ENCODE results near the gene UGT1A8.

The UGT1A8 gene

DNA sequence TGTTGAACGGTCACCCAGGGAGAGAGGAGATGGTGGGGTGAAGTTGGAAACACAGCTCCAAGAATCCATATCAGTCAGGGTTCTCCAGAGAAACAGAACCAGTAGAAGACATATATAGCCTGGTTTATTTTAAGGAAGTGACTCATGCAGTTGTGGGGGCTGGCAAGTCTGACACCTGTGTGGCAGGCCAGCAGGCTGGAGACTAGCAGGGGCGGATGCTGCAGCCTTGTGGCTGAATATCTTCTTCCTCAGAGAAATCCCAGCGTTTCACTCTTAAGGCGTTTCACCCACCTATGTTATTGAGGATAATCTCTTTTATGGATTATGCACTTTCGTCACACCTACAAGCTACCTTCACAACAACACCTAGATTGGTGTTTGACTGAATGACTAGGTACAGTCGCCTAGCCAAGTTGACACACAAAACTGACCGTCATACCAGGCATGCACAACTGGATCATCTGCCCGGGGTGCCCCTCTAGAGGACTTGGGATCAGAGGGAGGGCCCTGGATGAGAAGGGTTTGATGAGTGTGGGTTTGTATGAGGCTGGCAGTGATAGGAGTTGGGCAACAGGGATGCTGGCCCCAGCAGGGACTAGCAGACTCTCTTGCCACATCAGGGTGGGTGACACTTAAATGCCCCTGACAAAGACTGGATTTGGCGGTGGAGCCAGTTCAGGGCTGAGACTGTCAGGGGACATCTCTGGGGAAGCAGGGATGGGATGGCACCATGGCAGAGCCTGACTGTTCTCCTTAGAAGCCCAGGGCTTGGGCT is 184.1 kb downstream of the UGT1A8 start:
- TF ChIP-seq GATA3 (IDR thresholded peaks at IDR 0.05; ENCODE audit: low read depth, low read length) (no peak), GATA2 (IDR thresholded peaks at IDR 0.05; ENCODE audit: low read depth, low read length) (no peak)

DNA sequence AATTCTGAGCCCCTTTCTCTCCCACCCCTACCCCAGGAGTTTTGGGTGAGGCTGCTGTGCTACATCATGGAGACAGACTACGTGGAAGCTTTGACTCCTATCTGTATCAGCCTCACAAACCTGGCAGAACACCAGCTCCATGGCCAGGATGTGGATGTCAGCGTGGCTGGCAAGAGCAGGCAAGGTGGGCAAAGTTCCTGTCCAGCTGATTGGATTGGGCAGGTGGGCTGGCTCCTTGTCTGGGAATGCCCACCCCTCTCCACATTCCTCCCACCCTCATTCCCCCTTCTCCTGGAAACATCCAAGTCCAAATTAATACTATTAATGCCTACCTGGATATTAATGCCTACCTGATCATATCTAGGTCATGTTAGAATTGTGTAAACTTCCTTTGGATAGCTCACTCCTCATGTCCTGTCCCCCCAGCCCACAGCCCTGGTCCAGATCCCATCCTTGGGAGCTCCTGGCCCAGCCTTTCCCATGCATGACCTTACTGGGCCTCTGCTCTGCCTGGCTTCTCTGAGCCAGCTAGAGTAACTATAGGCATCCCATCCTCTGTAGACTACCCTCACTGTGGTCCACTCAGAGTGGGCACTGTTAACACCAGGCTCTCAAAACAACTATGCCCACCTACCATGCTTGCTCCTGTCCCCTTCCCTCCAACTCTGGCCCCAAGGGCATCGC is 184.8 kb downstream of the UGT1A8 start:
- TF ChIP-seq GATA3 (IDR thresholded peaks at IDR 0.05; ENCODE audit: low read depth, low read length) (no peak), GATA2 (IDR thresholded peaks at IDR 0.05; ENCODE audit: low read depth, low read length) (no peak)

DNA sequence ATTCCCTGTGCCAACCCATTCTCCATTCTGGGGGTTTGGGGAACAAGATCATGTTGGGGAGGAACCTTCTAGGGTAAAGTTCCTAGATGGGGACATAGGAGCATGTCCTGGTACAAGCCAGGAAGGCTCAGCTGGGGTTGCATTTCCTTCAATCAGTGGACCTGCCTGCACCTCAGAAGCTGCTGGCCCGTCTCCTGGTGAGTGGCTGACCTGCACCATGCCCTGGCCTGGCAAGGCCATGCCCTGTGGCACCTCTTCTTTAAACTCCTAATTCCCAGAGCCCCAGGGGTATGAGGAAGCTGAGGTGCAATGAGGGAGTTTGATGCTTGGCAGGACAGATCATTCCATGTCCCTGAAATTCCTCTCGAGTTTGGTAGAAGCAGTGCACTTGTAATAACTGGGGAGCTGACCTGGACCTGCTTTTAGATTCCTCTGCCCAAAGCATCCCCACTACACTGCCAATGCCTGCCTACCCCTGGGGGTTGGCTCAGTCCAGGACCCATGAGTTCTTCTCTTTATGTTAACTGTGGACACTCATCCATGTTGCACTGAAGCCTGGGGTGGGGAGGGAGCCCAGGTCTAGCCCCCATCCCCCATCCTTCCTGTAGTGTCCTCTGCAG is 186.0 kb downstream of the UGT1A8 start:
- TF ChIP-seq GATA3 (IDR thresholded peaks at IDR 0.05; ENCODE audit: low read depth, low read length) (no peak), GATA2 (IDR thresholded peaks at IDR 0.05; ENCODE audit: low read depth, low read length) (no peak)

DNA sequence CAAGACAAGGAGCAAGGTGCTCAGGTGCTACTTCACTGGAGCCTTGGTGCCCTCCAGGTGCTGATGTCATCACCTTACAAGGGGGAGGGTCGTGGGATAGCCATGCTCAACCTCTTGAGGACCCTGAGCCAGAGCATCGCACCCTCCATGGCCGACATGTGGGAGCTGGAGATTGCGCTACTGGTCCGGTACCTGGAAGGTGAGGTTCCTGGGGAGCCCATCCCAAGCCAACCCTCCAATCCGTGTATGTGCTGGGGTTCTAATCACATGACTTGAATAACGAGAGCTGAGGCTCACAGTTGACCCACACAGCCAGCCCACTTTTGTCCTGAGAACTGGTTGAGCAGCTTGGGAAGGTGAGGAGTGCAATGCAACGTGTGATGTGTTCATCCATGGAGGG is 186.6 kb downstream of the UGT1A8 start:
- TF ChIP-seq GATA2 (IDR thresholded peaks at IDR 0.05; ENCODE audit: low read depth, low read length) (no peak), GATA3 (IDR thresholded peaks at IDR 0.05; ENCODE audit: low read depth, low read length) (no peak)

DNA sequence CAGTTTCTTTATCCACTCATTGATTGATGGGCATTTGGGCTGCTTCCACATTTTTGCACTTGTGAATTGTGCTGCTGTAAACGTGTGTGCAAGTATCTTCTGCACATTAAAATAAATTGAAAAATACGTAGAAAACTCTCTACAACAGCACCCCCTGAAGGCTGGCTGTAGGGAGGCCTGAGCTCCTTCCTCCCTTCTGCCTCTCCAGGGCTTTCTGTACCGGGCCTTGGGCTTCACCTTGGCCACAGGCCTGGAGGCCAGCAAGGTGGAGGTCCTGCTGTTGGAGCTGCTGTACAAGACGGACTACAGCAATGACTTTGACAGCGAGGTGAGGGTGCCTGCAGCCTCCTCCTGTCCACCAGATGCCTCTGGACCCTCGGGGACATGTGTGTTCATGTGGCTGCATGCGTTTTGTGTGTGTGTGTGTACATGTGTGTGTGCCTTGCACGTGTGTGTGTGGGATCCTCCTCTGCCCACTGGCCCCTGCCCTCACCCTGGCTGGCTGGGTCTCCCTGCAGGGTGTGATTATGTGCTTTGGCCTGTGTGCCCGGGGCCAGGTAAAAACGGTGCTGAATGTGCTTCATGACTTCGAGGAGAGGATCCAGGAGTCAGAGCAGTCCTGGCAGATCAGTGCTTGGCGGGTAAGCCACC is 189.9 kb downstream of the UGT1A8 start:
- TF ChIP-seq GATA2 (IDR thresholded peaks at IDR 0.05; ENCODE audit: low read depth, low read length) (no peak), GATA3 (IDR thresholded peaks at IDR 0.05; ENCODE audit: low read depth, low read length) (no peak)

DNA sequence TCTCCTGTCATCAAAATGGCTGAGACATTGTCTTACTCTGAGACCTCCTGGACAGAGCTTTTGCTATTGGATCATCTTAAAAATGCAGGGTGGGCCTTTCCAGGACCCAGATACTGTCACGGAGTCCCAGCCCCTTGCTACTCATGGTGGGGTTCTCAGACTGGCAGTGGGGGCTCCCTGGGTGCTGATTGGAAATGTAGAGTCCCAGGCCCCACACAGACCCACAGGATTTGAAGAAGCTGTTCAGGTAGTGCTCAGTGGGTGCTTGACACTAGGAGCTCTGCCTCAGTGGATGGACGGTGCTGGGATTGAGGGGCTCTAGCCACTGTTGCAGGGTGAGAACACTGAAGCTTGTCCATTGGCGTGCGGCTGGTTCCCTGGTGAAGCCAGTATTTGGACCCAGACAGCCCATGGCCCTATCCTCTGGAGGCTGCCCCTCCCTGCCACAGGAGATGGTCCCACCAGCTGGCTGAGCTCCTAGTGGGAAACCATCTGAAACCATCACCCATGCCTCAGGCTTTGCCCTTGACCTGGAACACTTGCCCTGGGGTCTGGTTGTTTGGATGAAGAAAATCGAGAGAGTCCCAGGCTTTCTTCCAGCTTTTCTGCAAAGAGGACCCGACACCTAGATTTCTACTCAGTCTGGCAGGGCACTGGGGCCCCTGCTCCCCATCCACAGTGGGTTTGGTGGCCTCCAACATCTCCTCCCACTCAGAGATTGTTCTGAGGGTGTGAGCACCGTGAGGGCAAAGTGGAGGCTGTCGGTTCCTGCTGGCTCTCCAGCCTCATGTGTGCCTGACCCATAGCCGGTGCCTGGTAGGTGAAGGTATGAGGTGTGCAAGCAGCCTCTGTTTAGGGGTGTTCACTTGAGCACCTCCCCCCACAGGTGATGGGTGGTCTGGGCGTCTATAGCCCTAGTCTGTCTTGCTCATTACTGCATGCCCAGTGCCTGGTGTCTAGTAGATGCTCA is 190.8 kb downstream of the UGT1A8 start:
- TF ChIP-seq GATA2 (IDR thresholded peaks at IDR 0.05; ENCODE audit: low read depth, low read length) (no peak), GATA3 (IDR thresholded peaks at IDR 0.05; ENCODE audit: low read depth, low read length) (no peak)

DNA sequence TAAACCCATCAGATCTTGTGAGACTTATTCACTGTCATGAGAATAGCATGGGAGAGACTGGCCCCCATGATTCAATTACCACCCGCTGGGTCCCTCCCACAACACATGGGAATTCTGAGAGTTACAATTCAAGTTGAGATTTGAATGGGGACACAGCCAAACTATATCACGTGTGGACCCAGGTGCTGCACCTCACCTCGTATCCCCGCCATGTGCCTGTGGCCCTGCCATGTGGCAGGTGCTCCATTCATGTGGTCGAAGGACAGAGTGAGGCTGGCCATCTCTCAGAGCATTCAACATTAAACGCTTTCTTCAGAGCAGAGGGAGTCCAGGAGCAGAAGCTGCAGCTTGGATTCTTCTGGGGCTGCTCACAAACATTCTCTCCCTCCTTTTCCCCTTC is 193.0 kb downstream of the UGT1A8 start:
- no peak for TF ChIP-seq GATA3 (IDR thresholded peaks at IDR 0.05; ENCODE audit: low read depth, low read length)

DNA sequence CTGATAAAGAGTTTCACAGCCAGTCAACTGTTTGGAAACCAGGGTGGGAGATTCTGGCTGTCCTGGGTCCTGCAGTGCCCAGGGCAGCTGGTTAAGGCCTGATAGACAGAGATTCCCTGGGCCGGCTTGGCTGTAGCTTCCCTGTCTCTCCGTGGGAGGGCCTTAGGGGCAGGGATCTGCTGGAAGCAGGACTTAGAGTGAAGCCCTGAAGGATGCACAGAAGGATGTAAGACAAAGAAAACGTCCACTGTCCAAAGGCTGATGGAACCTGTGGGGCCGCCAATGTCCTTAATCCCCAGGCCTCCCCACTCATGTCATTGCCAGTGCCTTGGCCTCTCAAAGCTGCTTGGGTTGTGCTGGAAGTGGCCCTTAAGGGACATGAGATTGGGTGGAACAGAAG is 193.7 kb downstream of the UGT1A8 start:
- TF ChIP-seq GATA2 (IDR thresholded peaks at IDR 0.05; ENCODE audit: low read depth, low read length), result no peak
- TF ChIP-seq GATA3 (IDR thresholded peaks at IDR 0.05; ENCODE audit: low read depth, low read length), result no peak

DNA sequence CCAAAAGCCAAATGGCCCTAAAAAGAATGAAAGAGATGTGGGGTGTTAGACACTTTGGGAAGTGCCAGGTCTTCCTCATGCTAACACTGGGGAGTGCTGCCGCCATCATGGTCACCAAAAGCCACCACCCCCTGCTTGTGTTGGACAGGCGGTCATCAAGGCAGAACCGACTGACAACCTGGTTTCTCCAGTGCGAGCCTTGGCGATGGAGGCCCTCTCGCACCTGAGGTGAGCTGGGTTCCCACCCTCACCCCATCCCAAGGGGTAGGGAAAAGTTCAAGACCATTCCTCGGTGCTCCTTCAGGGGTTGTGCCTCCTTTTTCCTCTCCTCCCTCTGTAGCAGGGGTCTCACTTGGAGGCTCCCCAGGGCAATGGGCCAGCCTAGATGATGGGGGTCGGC is 194.3 kb downstream of the UGT1A8 start:
- TF ChIP-seq GATA3 (IDR thresholded peaks at IDR 0.05; ENCODE audit: low read depth, low read length) (no peak), GATA2 (IDR thresholded peaks at IDR 0.05; ENCODE audit: low read depth, low read length) (no peak)

DNA sequence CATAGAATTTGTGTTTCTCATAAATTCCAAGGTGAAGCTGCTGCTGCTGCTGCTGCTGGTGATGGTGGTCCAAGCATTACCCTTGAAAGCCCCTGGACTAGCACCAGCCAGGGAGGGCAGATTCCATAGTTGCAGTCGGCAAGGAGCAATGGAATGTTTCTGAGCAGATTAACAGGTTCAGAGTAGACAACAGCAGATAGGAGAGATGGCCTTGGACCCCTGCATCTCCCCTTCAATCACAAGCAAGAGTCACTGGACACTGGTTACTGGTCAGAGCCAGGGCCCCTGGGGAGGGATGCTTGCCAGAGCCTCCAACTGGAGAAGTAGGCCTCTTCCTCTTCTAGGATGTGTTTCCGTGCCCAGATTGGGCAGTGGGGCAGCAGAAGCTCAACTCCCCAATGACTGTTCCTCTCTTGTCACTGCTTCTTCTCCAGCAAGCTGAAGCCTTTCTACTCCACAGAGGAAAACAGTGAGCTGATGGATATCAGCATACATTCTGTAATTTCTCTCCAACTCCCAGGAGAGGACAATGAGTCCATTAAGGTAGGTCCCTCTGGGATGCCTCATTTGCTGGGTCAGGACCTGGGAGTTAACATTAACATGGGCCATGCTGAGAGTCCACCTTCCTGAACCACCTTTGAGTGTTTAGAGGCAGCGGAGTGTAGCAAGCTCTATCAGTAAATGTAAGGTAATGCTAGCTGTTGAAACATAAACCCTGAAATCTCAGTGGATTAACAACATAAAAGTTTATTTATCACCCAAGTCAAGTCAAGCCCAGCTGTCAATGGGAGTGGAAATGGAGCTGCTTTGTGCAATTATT is 196.0 kb downstream of the UGT1A8 start:
- TF ChIP-seq GATA2 (IDR thresholded peaks at IDR 0.05; ENCODE audit: low read depth, low read length) (no peak), GATA3 (IDR thresholded peaks at IDR 0.05; ENCODE audit: low read depth, low read length) (no peak)

DNA sequence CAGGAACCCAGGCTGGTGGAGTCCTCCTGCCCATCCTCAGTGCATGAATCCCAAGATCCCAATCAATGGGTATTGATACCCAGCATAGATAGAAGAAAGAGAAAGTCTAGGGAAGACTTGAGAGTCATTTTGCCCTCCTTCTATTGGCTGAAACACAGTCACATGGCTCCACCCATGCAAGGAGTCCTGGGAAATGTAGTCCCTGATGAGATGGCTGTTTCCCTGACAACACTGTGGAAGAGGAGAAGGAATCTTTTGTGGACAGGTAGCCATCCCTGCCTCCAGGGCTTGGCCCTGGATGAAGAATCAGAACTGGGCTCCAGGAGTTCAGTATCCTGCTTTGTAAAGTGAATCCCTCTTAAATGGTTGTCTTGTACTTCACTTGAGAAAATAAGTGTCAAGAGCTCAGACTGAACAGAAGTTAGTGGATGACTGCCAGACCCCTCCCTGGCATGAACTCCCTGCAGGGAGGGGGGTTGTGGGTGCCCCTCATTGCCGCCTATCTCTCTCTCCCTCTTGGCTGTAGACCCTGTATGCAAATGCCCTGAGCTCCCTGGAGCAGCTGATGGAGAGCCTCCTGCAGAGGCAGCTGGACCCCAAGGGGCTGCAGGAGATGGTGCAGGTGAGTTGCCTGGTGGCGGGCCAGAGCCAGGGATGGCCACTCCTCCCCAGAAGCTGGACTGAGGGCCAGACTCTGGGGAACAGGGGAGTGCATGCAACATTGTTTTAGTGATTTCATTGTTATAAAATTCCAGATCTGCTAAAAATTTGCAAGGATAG is 196.8 kb downstream of the UGT1A8 start:
- TF ChIP-seq GATA3 (IDR thresholded peaks at IDR 0.05; ENCODE audit: low read depth, low read length), result no peak
- no peak for TF ChIP-seq GATA2 (IDR thresholded peaks at IDR 0.05; ENCODE audit: low read depth, low read length)

DNA sequence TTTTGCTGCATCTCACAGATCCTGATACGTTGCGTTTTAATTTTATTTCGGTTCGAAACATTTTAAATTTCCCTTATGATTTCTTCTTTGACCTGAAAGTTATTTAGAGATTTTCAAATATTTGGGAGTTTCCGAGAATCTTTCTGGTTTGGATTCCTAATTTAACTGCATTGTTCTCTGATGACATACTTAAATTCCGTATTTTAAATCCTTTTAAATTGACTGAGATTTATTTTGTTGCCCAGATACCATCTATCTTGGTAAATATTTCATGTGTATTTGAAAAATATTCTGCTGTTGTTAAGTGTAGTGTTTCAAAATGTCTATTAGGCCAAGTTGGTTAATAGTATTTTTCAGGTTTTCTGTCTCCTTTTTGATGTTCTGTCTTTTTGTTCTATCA is 198.4 kb downstream of the UGT1A8 start:
- TF ChIP-seq GATA3 (IDR thresholded peaks at IDR 0.05; ENCODE audit: low read depth, low read length), result no peak
- TF ChIP-seq GATA2 (IDR thresholded peaks at IDR 0.05; ENCODE audit: low read depth, low read length), result no peak

Measured in SH-SY5Y (cell line).